ENCODE results near the gene HVCN1.

- no peak for TF ChIP-seq CTCF (conservative IDR thresholded peaks at IDR 0.05)
- no peak for TF ChIP-seq EZH2 (IDR thresholded peaks at IDR 0.05; ENCODE audit: low read depth)
Observed at GRCh38 chr12:110606253-110606611, 82.7 kb downstream of the HVCN1 start.

Data from PC-9 (cell line).